Measurements from ENCODE around the gene THAP7. TPM values are rescaled to one million over a fixed set of nuclear protein-coding genes. Genes with fewer than 3 reads are reported as not detected.
A peak's percentile ranks its signal among the peaks of the same experiment; 100 is the strongest.

The THAP7 gene
- total and polyA plus RNA-seq, 2 of the 13 experiments (the other 11 are each of a cell fraction or from before 2014, with no cell fraction given) = 13.0 to 25.5 TPM

DNA sequence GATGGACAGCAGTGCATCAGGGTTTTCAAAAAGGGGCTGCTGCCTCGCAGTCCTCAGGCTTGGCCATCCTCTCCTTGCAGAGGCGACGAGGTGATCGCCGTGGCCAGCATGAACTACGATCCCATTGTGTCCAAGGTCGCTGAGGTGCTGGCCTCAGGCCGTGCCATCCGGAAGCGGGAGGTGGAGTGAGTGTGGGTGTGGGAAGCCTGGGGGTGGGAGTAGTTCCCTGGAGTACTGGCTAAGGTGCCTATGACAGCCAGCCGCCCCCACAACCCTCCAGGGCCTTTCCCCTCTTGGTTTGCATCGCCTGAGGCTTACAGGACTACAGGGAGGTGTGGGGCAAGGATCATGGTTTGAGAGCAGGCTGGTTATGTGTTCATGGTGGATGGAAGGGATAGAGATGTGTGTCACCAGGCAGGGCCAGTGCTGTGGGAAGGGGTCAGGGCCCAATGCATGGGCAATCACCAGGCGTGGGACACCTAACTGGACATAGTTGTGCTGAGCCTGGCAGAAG lies 21.9 kb downstream of the THAP7 start (continued):
- TF ChIP-seq ZNF496 (CRISPR knock-in tag; IDR thresholded peaks at IDR 0.05; ENCODE audit: insufficient replicate concordance) = no peak
- TF ChIP-seq ZNF383 (CRISPR knock-in tag; IDR thresholded peaks at IDR 0.05; ENCODE audit: borderline replicate concordance) = no peak
- TF ChIP-seq, protein P1, sequence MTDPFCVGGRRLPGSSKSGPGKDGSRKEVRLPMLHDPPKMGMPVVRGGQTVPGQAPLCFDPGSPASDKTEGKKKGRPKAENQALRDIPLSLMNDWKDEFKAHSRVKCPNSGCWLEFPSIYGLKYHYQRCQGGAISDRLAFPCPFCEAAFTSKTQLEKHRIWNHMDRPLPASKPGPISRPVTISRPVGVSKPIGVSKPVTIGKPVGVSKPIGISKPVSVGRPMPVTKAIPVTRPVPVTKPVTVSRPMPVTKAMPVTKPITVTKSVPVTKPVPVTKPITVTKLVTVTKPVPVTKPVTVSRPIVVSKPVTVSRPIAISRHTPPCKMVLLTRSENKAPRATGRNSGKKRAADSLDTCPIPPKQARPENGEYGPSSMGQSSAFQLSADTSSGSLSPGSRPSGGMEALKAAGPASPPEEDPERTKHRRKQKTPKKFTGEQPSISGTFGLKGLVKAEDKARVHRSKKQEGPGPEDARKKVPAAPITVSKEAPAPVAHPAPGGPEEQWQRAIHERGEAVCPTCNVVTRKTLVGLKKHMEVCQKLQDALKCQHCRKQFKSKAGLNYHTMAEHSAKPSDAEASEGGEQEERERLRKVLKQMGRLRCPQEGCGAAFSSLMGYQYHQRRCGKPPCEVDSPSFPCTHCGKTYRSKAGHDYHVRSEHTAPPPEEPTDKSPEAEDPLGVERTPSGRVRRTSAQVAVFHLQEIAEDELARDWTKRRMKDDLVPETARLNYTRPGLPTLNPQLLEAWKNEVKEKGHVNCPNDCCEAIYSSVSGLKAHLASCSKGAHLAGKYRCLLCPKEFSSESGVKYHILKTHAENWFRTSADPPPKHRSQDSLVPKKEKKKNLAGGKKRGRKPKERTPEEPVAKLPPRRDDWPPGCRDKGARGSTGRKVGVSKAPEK (CRISPR knock-in tag; IDR thresholded peaks at IDR 0.05; ENCODE audit: borderline replicate concordance) = no peak
- TF ChIP-seq RBAK (CRISPR knock-in tag; IDR thresholded peaks at IDR 0.05) = no peak
- no peak for TF ChIP-seq ZNF569 (CRISPR knock-in tag; IDR thresholded peaks at IDR 0.05; ENCODE audit: borderline replicate concordance)
- TF ChIP-seq SCMH1 (CRISPR knock-in tag; IDR thresholded peaks at IDR 0.05; ENCODE audit: borderline replicate concordance) = no peak
- no peak for TF ChIP-seq ZFYVE20 (CRISPR knock-in tag; IDR thresholded peaks at IDR 0.05; ENCODE audit: borderline replicate concordance, low read depth)
- no peak for TF ChIP-seq ZNF556 (CRISPR knock-in tag; IDR thresholded peaks at IDR 0.05; ENCODE audit: borderline replicate concordance)
- no peak for TF ChIP-seq PAF1 (CRISPR knock-in tag; IDR thresholded peaks at IDR 0.05)
- TF ChIP-seq, protein P2, sequence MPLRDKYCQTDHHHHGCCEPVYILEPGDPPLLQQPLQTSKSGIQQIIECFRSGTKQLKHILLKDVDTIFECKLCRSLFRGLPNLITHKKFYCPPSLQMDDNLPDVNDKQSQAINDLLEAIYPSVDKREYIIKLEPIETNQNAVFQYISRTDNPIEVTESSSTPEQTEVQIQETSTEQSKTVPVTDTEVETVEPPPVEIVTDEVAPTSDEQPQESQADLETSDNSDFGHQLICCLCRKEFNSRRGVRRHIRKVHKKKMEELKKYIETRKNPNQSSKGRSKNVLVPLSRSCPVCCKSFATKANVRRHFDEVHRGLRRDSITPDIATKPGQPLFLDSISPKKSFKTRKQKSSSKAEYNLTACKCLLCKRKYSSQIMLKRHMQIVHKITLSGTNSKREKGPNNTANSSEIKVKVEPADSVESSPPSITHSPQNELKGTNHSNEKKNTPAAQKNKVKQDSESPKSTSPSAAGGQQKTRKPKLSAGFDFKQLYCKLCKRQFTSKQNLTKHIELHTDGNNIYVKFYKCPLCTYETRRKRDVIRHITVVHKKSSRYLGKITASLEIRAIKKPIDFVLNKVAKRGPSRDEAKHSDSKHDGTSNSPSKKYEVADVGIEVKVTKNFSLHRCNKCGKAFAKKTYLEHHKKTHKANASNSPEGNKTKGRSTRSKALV (CRISPR knock-in tag; IDR thresholded peaks at IDR 0.05) = no peak
- no peak for TF ChIP-seq PTBP1 (IDR thresholded peaks at IDR 0.05; ENCODE audit: low read depth, low read length, poor library complexity, severe bottlenecking)
- no peak for TF ChIP-seq GFI1 (CRISPR knock-in tag; IDR thresholded peaks at IDR 0.05; ENCODE audit: borderline replicate concordance)
- no peak for TF ChIP-seq YEATS2 (CRISPR knock-in tag; IDR thresholded peaks at IDR 0.05; ENCODE audit: borderline replicate concordance)
- TF ChIP-seq ZNF792 (CRISPR knock-in tag; IDR thresholded peaks at IDR 0.05) = peak; percentile 77; the same call in 1 of the 2 replicates
- TF ChIP-seq, protein P3, sequence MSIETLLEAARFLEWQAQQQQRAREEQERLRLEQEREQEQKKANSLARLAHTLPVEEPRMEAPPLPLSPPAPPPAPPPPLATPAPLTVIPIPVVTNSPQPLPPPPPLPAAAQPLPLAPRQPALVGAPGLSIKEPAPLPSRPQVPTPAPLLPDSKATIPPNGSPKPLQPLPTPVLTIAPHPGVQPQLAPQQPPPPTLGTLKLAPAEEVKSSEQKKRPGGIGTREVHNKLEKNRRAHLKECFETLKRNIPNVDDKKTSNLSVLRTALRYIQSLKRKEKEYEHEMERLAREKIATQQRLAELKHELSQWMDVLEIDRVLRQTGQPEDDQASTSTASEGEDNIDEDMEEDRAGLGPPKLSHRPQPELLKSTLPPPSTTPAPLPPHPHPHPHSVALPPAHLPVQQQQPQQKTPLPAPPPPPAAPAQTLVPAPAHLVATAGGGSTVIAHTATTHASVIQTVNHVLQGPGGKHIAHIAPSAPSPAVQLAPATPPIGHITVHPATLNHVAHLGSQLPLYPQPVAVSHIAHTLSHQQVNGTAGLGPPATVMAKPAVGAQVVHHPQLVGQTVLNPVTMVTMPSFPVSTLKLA (IDR thresholded peaks at IDR 0.05) = no peak
- no peak for TF ChIP-seq TCF12 (IDR thresholded peaks at IDR 0.05)
- no peak for TF ChIP-seq TCF12 (CRISPR knock-in tag; IDR thresholded peaks at IDR 0.05)
- no peak for TF ChIP-seq RXRA (CRISPR knock-in tag; IDR thresholded peaks at IDR 0.05)
- no peak for TF ChIP-seq ZNF652 (CRISPR knock-in tag; IDR thresholded peaks at IDR 0.05; ENCODE audit: borderline replicate concordance, low read depth)
- TF ChIP-seq ZNF570 (CRISPR knock-in tag; IDR thresholded peaks at IDR 0.05; ENCODE audit: borderline replicate concordance) = no peak
- peak; percentile 62 for TF ChIP-seq TEAD3 (CRISPR knock-in tag; optimal IDR thresholded peaks at IDR 0.05; ENCODE audit: borderline replicate concordance)
- no peak for TF ChIP-seq ATF7 (IDR thresholded peaks at IDR 0.05)
- TF ChIP-seq ATF7 (CRISPR knock-in tag; IDR thresholded peaks at IDR 0.05) = no peak
- TF ChIP-seq ZNF598 (CRISPR knock-in tag; IDR thresholded peaks at IDR 0.05; ENCODE audit: borderline replicate concordance) = no peak
- peak; percentile 57; the same call in 1 of the 2 replicates for TF ChIP-seq ZNF143 (CRISPR knock-in tag; IDR thresholded peaks at IDR 0.05)
